Stimulated activated CD8-positive, alpha-beta memory T cell treated with anti-CD3 and anti-CD28 coated beads, Interleukin-12 subunit alpha, Interleukin-12 subunit beta, amount 100 ng/mL, for 24 hours (primary cell): ENCODE data around the gene HOXA1.

ENCODE experiments used
- DNase-seq: peaks from one replicate; pipeline ENCODE4 v3.0.0-alpha.2; 2020; ENCODE audit errors: extremely low read depth

The HOXA1 gene

DNA sequence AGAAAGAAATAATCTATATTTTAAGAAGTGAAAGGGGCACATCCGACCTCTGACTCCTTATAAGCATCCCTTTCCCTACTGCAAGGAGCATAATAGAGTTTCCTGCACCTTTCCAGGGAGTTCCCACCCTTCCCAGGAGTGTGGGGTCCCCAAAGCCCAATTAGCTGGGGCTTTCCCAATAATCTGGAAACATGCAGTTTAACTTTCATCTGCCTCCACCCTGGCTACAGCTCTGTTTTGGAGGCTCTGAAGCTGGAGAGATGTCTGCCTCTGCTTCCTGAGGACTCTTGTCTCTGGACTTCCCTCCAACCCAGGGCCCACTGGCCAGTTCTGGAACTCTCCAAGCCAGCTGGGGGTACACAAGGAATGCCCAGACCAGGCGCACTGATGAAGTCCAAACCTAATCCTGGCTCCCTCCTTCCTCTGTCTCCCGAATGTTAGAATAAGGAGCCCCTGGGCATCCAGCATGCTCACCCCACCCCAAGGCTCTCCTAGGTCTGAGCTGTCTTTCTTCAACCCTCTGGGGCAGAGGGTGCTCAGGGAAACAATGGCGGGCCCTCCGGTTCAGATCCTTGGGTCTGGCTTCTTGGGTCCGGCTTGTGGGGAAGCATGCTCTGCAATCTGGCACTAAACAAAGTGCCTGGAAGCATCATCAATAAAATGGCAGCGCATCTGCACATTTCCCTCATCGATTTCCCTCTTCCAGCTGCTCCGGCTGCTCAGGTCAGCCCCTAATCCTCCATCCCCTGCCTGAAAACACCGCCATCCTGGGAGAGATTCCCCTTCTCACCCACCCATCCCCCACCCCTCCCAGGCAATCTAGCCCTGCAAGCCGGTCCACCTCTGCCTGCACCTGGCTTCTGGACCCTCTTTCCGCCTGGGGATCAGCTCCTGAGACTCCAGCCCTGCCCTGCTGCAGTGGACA, 21.4 kb upstream of the HOXA1 start:
- no peak for DNase-seq

DNA sequence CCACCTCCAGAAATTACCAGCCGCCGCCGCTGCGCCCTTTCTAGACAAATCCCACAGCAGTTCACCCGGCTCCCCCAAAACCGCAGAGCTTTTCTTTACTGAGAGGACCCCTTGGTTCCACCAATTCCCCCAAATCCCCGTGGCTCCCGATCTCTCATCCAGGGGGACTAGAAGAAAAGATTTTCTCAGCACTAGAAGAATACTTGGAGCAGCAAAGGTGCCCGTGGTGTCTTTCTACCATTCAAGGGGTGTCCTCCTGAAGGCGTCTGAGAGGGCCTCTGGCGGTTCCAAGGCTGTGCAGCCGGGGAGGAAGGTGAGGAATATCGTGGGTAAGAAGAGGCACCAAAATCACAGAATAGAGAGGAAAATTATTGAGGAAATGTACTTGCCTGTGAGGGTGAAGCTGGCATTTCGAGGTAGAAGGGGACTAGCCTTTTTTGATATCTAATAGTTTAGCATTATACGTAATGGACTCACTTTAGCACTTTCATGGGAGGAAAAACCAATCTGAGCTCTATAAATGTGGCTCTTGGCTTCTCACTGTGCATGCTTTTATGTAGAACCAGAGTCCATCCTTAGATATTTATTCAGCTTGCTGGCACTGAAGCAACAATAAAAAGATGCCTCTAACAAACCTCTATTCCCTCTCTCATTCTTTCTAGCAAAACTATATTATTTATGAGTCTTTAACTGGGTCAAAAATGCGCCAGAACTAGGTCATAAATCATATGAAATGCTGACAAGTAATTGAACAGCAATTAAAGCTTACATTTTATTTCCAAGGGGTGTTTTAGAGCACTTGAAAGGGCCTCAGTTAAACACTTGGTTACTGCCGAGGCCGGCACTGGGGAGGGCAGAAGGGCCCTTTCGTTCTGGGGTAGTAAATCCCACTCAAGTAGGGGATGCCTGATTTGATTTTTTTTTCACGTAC, 20.5 kb upstream of the HOXA1 start:
- DNase-seq, result no peak

DNA sequence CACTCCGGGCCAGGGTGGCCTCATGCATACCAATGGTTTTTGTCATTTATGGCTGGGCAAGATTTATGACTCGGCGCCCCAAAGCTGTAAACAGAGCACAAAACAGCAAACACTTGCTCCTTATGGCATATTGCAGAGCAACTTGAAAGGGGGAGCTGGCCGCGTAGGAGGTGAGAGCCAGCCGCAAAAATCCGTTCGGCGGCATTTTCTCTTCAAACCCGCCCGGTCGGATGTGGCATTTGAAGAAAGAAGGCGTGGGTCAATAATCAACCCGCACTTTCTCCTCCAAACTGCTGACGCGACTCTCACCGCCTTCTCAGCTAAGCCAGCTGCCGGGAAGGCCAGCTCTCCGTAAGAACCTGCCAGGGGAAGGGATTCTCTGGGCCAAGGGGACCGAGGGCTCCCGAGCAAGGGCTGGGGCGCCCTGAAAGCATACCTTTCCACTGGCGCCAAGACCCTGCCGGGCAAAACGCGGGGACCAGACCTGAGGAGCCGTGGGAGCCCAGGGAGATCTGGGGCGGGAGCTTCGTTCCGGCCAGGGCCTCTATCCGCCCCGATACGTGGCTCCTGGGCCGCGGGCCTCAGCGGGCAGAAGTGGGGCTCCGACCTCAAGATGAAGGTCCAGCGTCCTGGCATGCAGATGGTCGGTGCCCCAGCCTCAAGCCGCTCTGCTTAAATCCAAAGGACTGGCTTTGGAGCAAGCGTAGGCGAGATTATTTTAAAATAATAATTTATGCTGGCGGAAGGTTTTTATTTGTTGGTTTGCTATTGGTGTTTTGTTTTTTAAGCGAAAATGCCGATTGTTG, 19.6 kb upstream of the HOXA1 start:
- no peak for DNase-seq

DNA sequence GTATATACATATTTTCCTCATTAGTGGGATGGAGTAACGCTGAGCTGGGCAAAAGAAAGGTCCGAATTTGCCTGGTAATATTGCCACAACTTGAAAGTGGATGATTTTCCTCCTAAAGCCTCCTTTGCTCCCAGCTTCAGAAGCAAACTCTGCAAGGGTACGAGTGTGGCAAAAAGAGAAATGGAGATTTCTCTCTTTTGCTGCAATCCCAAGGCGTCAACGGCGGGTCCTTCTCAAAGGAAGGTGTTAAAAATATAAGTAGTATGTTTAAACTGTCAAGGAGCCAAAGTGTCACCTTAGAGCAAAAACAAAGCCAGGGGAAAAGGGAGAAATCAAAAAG, 19.1 kb upstream of the HOXA1 start:
- no peak for DNase-seq

DNA sequence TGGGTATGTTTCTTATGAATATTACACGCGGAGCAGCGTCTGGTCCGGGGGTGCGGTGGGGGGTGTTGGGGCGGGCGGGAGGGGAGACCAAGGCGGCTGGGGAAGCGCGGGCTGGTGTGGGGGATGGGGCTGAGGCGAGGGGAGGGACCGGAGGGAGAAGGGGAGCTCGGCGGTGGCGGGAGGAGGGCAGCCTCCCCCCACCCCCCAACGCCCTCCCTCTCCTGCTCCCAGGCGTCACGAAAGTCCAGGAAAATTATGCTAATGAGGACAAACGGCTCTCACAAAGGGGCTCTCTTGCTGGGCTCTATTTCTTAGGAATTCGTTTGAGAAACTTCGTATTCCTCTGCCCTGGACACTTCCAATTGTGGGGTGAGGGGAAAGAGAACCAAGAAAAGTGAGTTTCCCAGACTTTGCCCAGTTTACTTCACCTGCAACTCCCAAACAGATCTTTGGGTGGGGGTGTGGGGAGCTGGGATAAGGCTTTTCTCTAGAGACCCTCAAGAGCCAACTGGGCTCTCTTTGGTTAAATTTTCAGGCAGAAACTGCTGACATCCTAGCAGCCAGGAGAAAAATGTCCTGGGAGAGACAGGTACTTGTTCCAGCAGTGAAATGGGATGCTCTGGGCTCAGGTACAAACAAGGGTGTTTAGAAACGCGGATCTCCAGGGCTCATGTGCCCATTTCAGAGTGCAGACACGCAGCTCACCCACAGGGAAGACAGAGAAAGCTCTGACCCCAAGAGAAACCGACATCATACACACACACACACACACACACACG, 18.4 kb upstream of the HOXA1 start:
- no peak for DNase-seq

DNA sequence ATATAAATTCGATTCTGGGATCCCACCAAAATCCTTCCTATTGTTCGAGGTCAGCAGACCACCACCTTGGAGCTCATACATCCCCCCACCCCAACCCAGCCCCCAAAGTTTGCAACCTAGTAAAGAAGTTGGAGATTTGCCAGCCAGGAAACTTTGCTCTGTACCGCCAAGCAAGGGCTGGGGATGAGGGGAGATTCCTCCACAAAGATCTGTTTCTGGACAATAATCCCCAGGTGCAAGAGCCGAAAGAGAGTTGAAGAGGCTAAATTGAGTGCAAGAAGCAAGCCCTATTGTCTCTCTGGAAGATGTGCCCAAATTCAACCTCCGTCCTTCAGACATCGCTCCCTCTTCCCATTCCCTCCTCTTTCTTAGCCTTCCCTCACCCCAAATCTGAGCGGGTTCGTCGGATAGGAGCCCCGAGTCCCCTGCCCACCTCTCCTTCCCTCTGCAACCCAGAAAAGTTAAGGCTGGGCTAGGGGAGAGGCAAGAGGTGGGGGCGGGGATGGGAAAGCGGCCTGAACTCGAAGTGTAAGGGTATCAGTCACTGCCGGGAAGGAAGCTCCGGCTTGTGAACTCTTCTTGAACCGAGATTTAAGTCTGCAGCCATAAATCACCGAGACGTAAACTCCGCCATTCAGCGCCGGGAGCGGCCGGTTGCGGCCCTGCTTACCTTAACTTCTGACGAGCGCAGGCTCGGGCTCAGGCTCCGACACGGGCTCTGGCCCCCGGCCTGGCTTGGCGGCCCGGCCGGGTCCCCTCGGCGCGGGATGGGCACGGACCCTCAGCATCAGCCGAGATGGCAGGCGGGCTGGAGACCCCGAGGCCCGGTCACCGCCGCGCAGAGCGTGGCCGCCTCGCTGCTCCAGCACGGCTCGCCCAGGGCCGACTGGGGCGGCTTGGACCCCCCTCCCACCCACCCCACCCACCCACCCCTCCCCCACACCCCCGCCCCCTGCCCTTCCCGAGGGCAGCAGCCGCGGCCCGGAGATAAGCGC, 17.5 kb upstream of the HOXA1 start:
- DNase-seq, result no peak

DNA sequence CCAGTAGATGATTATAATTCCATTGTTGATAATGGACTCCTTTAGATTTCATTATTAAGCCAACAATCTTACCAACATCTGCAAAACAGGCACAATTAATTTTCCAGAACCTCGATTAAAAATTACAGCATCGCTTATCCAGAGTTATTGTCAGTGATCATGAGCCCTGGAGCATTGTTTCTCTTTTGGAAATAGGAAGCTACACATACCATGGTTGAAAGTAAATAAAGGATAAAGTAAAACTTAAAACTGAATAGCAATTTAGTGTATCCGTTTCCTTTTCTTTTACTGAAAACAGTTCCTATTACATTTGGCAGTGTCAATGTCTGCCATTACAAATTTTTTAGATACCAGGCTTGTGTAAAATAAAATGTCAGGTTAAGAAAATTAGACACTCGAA, 16.6 kb upstream of the HOXA1 start:
- no peak for DNase-seq

DNA sequence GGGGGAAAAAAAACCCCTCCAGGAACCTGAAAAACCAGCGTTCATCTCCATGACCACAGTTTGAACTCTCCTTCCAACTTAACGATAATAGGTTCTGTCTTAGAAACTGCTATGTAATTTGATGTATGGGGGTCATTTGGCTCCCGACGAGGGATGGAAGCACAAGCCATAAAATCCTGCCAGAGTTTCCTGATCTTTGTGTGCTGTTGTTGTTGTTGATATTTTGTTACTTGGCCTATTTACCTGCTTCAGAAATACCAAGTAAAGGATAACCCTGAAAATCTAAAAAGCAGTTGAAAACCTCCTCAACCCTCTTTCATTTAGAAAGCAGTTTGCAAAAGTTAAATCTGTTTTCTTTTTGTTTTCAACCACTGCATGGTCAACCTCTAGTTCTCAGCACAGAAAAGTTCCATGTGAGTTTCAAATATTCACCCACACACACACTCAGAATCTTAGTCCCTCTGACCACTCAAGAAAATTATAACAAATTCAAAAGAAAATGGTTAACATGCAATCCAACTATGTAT, 16.0 kb upstream of the HOXA1 start:
- no peak for DNase-seq

DNA sequence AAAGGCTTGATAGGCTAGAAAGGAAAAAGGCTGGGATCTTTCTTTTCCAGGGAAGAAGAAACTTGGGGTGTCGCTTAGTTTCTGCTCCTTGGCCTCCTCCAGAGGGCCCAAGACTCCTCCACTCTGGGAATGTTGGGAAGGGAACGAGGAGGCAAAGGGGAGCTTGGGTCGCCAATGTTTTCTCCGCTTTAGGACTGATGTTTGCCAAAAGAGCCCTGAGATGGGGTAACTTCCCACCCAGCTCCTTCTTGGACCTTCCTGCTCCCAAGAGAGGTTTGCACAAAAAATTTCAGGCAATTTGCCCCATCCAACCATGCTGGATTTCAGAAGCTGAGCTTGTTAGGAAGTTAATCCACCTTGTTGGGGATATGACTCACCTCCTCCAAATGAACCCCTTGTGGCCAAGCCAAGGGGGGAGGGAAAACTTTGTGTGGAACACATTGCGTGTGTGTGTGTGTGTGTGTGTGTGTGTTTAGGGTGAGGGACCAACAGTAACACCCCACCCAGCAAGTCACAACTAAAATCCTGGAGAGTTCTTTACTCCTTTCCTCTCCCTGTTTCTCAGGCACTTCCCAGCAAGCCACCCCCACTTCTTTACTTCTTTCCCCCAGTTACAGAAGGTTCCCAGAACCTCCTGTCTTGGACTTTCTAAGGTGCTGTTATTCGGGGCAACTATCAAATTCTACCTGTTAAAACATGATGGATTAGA, 15.4 kb upstream of the HOXA1 start:
- no peak for DNase-seq

DNA sequence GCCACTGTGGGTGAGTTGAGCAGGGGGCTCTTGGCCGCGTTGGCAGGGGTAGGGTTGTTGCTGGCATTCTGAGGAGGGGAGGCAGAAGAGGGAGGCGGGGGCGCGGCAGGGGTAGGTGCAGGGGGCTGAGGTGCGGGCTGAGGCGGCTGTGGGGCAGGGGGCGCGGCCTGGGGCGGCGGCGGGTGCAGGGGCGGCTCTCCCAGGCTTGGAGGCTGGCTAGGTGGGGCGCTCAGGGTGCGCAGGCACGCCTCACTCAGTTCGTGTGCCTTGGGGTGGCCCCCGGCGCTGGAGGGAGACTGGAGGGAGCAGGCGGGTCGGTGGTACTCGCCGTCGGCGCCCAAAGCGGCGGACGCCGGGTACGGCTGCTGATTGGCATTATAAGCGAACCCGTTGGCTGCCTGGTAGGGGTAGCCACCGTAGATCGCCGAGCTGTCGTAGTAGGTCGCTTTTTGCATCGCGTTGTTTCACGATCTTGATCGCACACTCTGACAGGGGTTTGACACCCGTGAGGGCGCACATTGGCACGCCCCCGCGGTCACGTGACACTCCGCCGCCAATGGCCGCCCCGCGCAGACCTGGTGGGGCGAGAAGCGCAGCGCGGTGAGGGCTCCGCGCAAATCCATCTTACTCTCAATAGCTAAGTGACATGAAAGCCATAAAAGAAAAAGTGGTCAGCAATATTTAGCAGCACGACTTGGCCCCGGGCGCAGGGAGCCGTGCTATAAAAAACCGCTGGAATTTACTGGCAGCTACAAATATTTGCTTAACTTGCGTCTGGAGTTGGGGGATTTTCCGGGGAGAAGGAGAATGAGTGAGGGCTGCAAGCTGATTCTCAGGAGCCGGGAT, 14.6 kb upstream of the HOXA1 start:
- no peak for DNase-seq

DNA sequence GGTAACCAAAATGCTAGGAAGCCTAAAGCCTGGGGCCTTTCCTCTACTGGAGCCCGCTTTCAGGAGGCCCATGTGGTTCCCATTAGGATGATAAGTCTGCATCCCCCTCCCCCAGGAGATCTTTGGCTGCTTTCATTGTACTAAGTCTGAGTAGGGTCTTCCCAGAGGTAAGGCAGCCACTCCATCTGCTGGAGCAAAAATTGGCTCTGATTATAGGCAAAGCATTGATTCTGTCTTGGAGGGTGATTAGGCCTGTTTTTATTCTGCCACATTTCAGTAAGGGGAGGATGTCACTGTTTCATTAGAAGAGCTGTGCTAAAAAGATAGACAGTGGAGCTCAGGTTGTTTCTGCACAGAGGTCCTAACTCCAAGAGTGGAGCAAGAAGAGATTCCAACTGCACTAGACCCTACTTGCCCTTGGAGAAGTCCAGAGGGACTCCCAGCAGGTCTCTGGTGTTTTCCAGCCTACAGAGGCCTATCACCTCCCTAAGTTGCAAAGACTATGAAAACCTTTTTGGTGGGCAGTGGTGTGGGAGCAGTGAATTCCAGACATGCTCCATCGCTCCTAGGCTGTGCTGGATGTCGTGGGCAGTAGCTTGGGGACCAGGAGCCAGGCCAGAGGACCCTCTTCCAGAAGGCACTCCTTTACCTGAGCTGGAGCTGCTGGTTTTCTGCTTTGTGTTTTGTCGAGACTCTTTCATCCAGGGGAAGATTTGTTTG, 13.8 kb upstream of the HOXA1 start:
- no peak for DNase-seq

DNA sequence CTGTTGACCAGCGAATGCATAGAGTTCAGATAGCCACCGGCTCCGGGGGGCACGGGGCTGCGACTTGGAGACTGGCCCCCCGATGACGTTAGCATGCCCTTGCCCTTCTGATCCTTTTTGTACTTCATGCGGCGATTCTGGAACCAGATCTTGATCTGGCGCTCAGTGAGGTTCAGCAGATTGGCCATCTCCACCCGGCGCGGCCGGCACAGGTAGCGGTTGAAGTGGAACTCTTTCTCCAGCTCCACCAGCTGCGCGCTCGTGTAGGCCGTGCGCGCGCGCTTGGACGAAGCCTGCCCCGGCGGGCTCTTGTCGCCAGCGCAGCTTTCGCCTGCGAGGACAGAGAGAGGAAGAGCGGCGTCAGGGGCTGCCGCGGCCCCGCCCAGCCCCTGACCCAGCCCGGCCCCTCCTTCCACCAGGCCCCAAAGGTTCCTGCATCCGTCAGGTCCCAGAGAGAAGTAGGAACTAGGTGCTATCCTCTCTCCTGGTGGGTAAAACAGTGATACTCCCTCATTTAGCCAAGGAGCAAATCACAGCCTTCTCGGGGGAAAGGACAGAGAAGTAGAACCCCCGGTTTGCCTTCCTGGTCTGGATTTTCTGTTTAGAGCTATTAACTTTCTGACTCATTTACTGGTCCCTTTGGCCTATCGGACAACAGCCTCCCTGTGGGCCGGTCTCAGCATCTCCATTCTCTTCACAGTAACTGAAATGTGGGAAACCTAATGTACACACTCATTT, 12.8 kb upstream of the HOXA1 start:
- no peak for DNase-seq

DNA sequence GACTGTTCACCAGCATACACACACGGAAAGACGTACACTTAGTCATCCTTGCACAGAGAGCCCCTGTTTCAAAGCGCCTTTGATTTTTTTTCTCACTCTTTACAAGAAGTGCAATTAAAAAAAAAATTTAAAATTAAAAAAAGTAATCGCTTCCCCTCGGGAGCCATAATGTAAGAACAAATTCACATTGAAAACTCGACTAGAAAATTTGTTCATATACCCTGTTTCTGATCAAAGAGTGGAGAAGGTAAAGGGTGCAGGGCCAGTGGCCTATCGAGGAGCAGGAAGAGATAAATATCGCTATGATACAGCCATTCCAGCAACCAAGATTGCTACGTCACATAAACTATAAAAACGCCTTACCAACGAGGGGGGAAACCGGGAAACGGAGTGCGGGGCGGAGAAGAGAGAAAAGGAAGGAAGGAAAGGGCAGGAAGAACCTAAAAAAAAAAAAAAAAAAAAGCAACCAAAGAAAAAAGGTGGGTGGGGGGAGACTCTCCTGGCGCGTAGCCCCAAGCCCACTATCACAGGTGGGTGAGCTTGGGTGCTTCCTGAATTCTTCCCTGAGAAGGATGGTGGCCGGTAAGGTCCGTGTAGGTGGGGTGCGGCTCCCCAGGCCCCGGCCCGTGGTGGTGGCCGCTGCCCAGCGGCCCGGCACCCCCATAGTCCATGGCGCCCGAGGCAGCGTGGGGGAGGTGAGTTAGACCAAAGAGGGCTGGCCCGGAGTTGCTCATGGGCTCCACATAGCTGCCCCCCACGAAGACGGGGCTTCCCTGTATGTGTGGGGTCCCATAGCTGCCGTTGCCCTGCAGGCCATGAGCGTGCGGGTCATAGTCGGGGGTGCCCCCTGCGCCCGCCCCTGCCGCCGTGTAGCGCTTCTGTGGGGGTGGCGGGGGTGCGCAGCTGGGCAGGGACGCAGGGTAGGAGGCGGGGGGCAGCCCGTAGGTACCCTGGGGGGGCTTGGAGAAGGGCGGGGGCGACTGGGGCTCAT, 11.9 kb upstream of the HOXA1 start:
- no peak for DNase-seq

DNA sequence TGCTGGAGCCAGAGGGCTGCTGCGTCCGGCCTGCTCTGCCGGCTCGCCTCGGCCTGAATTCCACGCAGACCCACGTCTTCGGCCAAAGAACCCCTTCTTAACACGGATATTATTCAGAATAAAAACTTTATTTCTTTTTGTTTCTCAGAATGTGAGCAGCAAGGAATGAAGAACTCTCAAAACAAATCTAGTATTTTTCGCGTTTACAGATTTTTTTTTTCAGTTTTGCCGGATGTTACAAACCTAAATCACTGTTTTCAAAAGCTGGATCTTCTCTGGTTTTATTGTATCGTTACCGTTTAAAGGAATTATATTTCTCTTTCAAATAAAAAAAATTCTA, 11.1 kb upstream of the HOXA1 start:
- DNase-seq, result no peak

DNA sequence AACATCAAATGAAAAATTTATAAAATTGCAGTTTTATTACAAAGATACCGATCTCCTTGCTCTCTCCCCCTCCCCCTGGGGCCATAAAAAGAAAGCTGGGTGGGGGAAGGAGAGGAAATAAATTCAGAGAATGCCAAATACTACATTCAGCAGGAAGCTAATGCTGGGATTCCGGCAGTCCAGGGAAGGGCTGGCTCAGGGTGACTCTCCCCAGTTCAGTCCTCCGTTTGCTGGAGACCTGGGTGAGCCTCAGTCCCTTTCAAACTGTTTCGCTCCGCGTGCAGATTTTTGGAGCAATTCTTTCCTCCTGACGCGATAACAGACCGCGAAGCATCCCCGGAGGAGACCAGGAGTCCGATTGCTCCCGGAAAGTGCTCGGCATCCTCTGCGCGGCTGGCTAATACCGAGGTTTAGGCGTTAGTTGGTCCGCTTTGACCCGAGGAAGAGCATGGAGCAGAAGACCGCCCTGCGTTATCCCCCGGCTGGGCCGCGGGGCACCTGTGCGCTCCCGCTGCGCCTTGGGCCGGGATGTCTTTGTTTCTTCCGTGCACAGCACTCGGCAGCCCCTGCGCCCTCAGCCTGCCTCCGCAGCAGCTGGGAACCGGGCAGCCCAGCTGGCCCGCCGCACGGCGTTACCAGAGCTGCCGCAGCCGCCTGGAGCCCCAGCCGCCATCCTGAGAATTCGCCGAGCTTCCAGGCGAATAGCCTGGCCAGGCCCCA, 10.5 kb upstream of the HOXA1 start:
- DNase-seq, result no peak
